OCI-LY3 (cell line): Measurements from ENCODE around the gene GRAMD1B.

Experiments
- H2AFZ ChIP-seq: fragments of 200-600, 300-600 bp; shearing (Covaris generic); 2 replicates; pipeline ENCODE4 v1.6.0; 2014; ENCODE audit warnings: antibody characterized with exemption, low read depth, low read length
- H3K27ac ChIP-seq: fragments of 200-600, 300-600 bp; sonication (generic); 2 replicates; pipeline ENCODE4 v1.5.1; 2014; ENCODE audit warnings: mild to moderate bottlenecking, low read length, moderate library complexity, mixed read lengths
- H3K27me3 ChIP-seq: fragments of 200-600, 300-600 bp; sonication (generic); 2 replicates; pipeline ENCODE4 v1.6.1; 2014; ENCODE audit warnings: low read depth, low read length, mixed read lengths
- H3K36me3 ChIP-seq: fragments of 200-600, 300-600 bp; sonication (generic); replicated peaks from 2 replicates; pipeline ENCODE3; 2014; ENCODE audit warnings: low read depth, low read length, mixed read lengths
- H3K4me1 ChIP-seq: fragments of 300-600, 200-600 bp; sonication (generic); 2 replicates; pipeline ENCODE4 v1.6.1; 2014; ENCODE audit warnings: low read length, mixed read lengths
- H3K4me2 ChIP-seq: fragments of 200-600, 300-600 bp; sonication (generic); 2 replicates; pipeline ENCODE4 v1.6.1; 2014; ENCODE audit warnings: low read length, mixed read lengths
- H3K4me3 ChIP-seq: fragments of 300-600, 200-600 bp; sonication (generic); 2 replicates; pipeline ENCODE4 v1.5.1; 2014; ENCODE audit warnings: antibody characterized with exemption, mild to moderate bottlenecking, low read length, moderate library complexity
- H3K79me2 ChIP-seq: fragments of 300-600, 200-600 bp; shearing (Covaris generic); 2 replicates; pipeline ENCODE4 v1.6.1; 2014; ENCODE audit warnings: mild to moderate bottlenecking, low read length, mixed read lengths
- H3K9ac ChIP-seq: fragments of 300-600, 200-600 bp; shearing (Covaris generic); 2 replicates; pipeline ENCODE4 v1.6.0; 2014; ENCODE audit warnings: mild to moderate bottlenecking, low read length, moderate library complexity
- H3K9me3 ChIP-seq: fragments of 200-600, 300-600 bp; shearing (Covaris generic); 2 replicates; pipeline ENCODE4 v1.6.1; 2014; ENCODE audit warnings: low read length, mixed read lengths; ENCODE audit not compliant: insufficient read depth
- H4K20me1 ChIP-seq: fragments of 200-600, 300-600 bp; sonication (generic); 2 replicates; pipeline ENCODE4 v1.6.1; 2016; ENCODE audit warnings: low read length, mixed read lengths; ENCODE audit not compliant: insufficient read depth
- CTCF ChIP-seq: fragments of 200-600, 300-600 bp; sonication (generic); IDR thresholded peaks from 2 replicates; pipeline ENCODE4 v1.5.1; 2014; ENCODE audit warnings: antibody characterized with exemption, low read length, low read depth
- EZH2phosphoT487 ChIP-seq: fragments of 200-600 bp; shearing (Covaris generic); IDR thresholded peaks from 2 replicates; pipeline ENCODE4 v1.6.1; 2018; ENCODE audit warnings: antibody characterized with exemption, mixed run types, low read depth

Gene GRAMD1B

GRCh38 chr11:123430721-123431497 lies 840 bp downstream of the GRAMD1B start:
- Histone ChIP-seq H3K9ac (peak overlapping the region; percentile 44), H4K20me1 (no peaks in the 10 kb centered on the region), H3K4me2 (peak overlapping the region; percentile 89), H2AFZ (peak overlapping the region; percentile 79), H3K4me3 (peak overlapping the region; percentile 76), H3K4me1 (0 out of 2 replicates have a peak, but pooled peaks cover 8% of the 10 kb centered on the region), H3K9me3 (no peaks in the 10 kb centered on the region), H3K27me3 (peaks cover 48% of the 10 kb centered on the region), H3K27ac (no peak overlapping the region), H3K79me2 (no peaks in the 10 kb centered on the region), H3K36me3 (no peaks in the 10 kb centered on the region)
- TF ChIP-seq CTCF (no peak), EZH2phosphoT487 (no peak)

- Histone ChIP-seq H3K36me3 (no peaks in the 10 kb centered on the region), H3K27ac (no peak overlapping the region), H3K4me3 (0 out of 2 replicates have a peak overlapping the region, but pooled peaks have one; percentile 76), H3K9me3 (no peaks in the 10 kb centered on the region), H3K79me2 (no peaks in the 10 kb centered on the region), H3K27me3 (peaks cover 41% of the 10 kb centered on the region), H3K4me2 (no peak overlapping the region; the same call in 1 of the 2 replicates), H2AFZ (no peak overlapping the region), H3K9ac (no peak overlapping the region), H3K4me1 (0 out of 2 replicates have a peak, but pooled peaks cover 8% of the 10 kb centered on the region), H4K20me1 (no peaks in the 10 kb centered on the region)
- TF ChIP-seq CTCF = no peak
Observed at GRCh38 chr11:123431619-123432018, 1.6 kb downstream of the GRAMD1B start.

- H3K27me3 ChIP-seq = peaks cover 20% of the 10 kb centered on the region
- TF ChIP-seq CTCF = peak; percentile 39
- no peak for TF ChIP-seq EZH2phosphoT487
- H2AFZ ChIP-seq = no peak overlapping the region
- no peak overlapping the region for H3K27ac ChIP-seq
- no peak overlapping the region for H3K4me2 ChIP-seq
- H3K9ac ChIP-seq = no peak overlapping the region
- H3K4me1 ChIP-seq = 0 out of 2 replicates have a peak, but pooled peaks cover 8% of the 10 kb centered on the region
- H3K9me3 ChIP-seq = no peaks in the 10 kb centered on the region
- H4K20me1 ChIP-seq = no peaks in the 10 kb centered on the region
- no peaks in the 10 kb centered on the region for H3K79me2 ChIP-seq
- no peaks in the 10 kb centered on the region for H3K36me3 ChIP-seq
- no peak overlapping the region for H3K4me3 ChIP-seq
Observed at GRCh38 chr11:123434262-123434661, 4.2 kb downstream of the GRAMD1B start.

- H3K27ac ChIP-seq = no peak overlapping the region
- H3K4me1 ChIP-seq = 0 out of 2 replicates have a peak, but pooled peaks cover 5% of the 10 kb centered on the region
- TF ChIP-seq CTCF (no peak), EZH2phosphoT487 (no peak)
- no peak overlapping the region for H3K4me3 ChIP-seq
- no peaks in the 10 kb centered on the region for H4K20me1 ChIP-seq
- H3K9ac ChIP-seq = no peak overlapping the region
- no peaks in the 10 kb centered on the region for H3K36me3 ChIP-seq
- no peaks in the 10 kb centered on the region for H3K79me2 ChIP-seq
- no peaks in the 10 kb centered on the region for H3K9me3 ChIP-seq
- no peak overlapping the region for H2AFZ ChIP-seq
- no peak overlapping the region for H3K4me2 ChIP-seq
- H3K27me3 ChIP-seq = peaks cover 17% of the 10 kb centered on the region
Observed at GRCh38 chr11:123434911-123435310, 4.8 kb downstream of the GRAMD1B start.
